ENCODE measurements around the gene DPY19L1. TPM values are rescaled to one million over a fixed set of nuclear protein-coding genes. Genes with fewer than 3 reads are reported as not detected.

DPY19L1 gene
- total RNA-seq, 4 donors from 2014 or later = 14.3 to 20.0 (median 19.9) TPM

GRCh38 chr7:35032166-35032565 is 5.1 kb downstream of the DPY19L1 start:
- TF ChIP-seq CTCF (IDR thresholded peaks at IDR 0.05) = no peak
- DNase-seq (ENCODE audit: low spot score) (no peak), ATAC-seq (ENCODE audit: low FRiP score) (no peak)

- no peak for ATAC-seq (ENCODE audit: low FRiP score)
- TF ChIP-seq CTCF (IDR thresholded peaks at IDR 0.05) = no peak
- DNase-seq (ENCODE audit: low spot score) = no peak
Measured at GRCh38 chr7:35030848-35031247, 6.4 kb downstream of the DPY19L1 start.

- no peak for TF ChIP-seq CTCF (IDR thresholded peaks at IDR 0.05)
- no peak for DNase-seq (ENCODE audit: low spot score)
- no peak for ATAC-seq (ENCODE audit: low FRiP score)
Measured at GRCh38 chr7:35029311-35029710, 8.0 kb downstream of the DPY19L1 start.

GRCh38 chr7:35026150-35026549 is 11.1 kb downstream of the DPY19L1 start:
- no peak for TF ChIP-seq CTCF (IDR thresholded peaks at IDR 0.05)
- DNase-seq (ENCODE audit: low spot score) (no peak), ATAC-seq (ENCODE audit: low FRiP score) (no peak)

GRCh38 chr7:35025369-35025870 is 11.9 kb downstream of the DPY19L1 start:
- ATAC-seq (ENCODE audit: low FRiP score) (no peak), DNase-seq (ENCODE audit: low spot score) (no peak)
- TF ChIP-seq CTCF (IDR thresholded peaks at IDR 0.05) = no peak

- no peak for TF ChIP-seq CTCF (IDR thresholded peaks at IDR 0.05)
- DNase-seq (ENCODE audit: low spot score) (no peak), ATAC-seq (ENCODE audit: low FRiP score) (no peak)
Measured at GRCh38 chr7:35024298-35024697, 13.0 kb downstream of the DPY19L1 start.

GRCh38 chr7:35022725-35023124 is 14.6 kb downstream of the DPY19L1 start:
- ATAC-seq (ENCODE audit: low FRiP score) = no peak
- TF ChIP-seq CTCF (IDR thresholded peaks at IDR 0.05) = no peak

More at GRCh38 chr7:35022725-35023124, 14.6 kb downstream of the DPY19L1 start:
- no peak for DNase-seq (ENCODE audit: low spot score)

All from omental fat pad (tissue), 4 donors.